Measurements from ENCODE around the gene BRK1.
"Not testable (repeated sequence)": the region's sequence is repeated elsewhere in the genome, so short reads cannot be mapped to it uniquely, and the experiment has no call there.

BRK1 gene

DNA sequence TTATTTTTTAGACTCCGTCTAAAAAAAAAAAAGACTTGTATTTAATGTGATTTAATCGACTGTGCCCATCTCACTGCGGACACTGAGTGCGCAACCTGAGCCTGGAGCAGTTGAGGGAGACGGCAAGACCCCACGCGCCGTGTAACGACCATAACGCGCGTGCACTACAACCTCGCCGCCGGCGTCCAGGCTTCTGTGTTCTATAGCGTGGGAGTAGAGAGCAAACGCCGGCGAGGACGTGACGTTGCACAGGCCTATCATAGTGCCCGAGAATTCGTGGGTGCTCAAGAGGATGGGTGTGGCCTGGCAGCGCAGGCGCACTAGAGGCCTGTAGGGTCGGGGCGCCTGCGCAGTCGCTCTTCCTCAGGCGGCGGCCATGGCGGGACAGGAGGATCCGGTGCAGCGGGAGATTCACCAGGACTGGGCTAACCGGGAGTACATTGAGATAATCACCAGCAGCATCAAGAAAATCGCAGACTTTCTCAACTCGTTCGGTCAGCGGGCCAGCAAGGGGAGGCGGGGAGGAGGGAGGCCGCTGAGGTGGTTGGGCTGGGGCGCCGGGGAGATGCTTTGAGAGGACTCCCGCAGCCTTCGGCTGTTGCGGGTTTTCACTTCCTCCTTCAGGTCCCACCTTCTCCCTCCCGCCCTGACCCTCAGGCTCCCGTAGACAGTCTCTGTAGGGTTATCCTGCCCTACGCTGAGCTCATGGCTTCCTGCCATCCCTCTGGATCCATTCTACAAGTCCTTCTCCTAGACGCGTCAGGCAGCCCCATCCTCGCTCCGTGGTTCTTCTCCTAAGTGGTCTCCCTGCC lies at the start of gene BRK1:
Gene BRK1, plus strand, starts transcription at position 350 of the 812 bp plus-strand sequence. Its CDS starts 27 bp downstream, at position 377.
- peak within 1 kb of the TSS; percentile 100 for H3K4me3 ChIP-seq (ENCODE audit: low read depth, low read length)

DNA sequence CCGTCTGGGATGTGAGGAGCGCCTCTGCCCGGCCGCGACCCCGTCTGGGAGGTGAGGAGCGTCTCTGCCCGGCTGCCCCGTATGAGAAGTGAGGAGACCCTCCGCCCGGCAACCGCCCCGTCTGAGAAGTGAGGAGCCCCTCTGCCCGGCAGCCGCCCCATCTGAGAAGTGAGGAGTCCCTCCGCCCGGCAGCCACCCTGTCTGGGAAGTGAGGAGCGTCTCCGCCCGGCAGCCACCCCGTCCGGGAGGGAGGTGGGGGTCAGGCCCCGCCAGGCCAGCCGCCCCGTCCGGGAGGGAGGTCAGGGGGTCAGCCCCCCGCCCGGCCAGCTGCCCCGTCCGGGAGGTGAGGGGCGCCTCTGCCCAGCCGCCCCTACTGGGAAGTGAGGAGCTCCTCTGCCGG lies 45.4 kb upstream of the BRK1 start:
- not testable (repeated sequence) for H3K4me3 ChIP-seq (ENCODE audit: low read depth, low read length)

DNA sequence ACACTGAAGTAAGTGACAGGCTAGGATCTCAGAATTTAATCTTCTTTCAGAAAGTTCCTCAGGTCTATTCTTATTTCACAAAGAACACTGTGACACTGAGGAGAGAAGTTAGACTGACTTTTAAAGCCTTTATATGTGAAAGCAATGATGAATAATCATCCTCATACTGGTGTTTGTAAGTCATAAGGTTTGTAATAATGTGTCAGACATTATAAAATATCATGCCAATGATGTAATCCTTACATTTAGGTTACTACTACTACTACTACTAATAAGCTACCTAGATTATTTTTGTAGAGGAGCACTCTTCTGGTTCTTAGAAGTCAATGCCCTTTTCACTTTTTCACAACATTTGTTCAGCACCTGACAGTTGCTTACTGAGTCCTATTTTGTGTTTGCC lies 40.8 kb upstream of the BRK1 start:
- no peak overlapping the region for H3K4me3 ChIP-seq (ENCODE audit: low read depth, low read length)

DNA sequence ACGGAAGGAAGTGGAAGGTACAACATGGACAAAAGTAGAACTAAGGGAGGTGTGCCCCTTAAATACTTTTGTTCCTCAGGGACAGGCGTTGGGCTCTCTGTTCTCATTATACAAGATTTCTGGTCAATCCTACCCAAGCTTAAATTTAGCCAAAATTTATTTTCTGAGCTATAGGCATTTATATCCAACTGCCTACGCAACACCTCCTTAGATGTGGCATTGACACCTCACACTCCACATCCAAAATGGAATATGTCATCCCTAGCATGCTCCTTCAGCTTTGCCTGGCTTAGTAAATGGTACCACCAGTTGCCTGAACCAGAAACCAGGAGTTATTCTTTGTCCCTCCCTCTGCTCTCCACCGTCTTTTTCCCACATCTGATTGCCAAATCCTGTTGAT lies 33.6 kb upstream of the BRK1 start:
- no peak overlapping the region for H3K4me3 ChIP-seq (ENCODE audit: low read depth, low read length)

DNA sequence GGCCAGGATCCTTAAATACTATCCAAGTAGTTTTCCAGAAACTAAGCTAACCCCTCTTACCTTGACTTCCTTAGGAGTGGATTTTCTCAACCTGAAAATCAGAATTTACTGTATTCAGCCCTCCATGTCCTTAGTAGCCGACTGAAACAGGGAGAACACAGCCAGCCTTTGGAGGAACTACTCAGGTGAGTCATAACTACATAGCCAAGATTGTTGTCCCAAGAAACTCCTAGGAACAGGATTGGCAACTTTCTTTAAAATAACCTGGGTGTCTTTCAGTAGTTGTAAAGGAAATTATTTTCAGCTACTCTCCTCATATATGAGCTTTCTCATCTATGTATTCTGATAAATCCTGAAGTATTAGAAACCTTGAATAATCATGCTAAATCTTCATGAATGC lies 29.7 kb upstream of the BRK1 start:
- no peak overlapping the region for H3K4me3 ChIP-seq (ENCODE audit: low read depth, low read length)

DNA sequence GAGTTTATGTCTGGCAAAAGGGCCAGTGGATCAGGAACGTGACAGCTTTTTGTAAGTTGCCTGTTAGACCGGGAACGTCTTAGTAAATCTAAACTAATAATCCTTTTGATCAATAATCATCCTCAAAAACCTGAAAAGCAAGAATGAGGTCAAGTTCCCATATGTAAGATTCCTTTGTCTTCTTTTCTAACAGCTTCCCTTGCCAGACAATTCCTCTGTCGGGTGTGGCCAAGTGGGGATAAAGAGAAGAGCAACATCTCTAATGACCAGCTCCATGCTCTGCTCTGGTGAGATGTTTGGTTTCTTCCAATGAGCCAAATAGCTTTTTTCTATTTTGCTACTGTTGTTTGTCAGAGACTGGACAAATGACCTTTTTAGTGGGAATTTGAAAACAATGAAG lies 27.2 kb upstream of the BRK1 start:
- no peak overlapping the region for H3K4me3 ChIP-seq (ENCODE audit: low read depth, low read length)

DNA sequence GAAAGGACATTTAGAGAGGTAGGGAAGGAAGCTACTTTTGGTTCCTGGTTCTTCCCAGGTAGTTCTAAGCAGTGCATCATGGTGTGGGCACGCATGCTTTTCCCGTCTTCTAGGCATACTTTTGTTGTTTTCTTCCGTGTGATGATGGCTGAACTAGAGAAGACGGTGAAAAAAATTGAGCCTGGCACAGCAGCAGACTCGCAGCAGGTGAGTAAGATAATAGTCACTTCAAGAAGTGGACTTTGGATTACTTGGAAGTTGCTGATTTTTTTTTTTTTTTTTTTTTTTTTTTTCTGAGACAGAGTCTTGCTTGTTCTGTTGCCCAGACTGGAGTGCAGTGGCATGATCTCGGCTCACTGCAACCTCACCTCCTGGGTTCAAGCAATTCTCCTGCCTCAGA lies 25.3 kb upstream of the BRK1 start:
- no peak overlapping the region for H3K4me3 ChIP-seq (ENCODE audit: low read depth, low read length)

DNA sequence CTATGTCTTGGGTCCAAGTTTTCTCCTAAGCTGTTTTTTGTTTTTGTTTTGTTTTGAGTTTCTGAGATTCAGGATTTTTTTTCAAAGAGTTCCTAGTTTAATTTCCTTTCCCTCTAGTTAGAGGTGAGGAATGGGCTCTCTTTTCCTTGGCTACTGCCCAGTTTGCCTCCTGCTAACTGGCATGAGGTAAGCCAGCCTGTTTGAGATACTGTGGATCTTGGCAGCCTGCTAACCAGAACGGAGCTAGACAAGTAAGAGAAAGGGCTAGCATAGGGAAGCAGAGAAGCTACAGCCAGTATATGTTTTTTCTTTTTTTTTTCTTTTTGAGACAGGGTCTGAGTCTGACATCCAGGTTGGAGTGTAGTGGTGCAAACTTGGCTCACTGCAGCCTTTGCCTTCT lies 24.7 kb upstream of the BRK1 start:
- H3K4me3 ChIP-seq (ENCODE audit: low read depth, low read length), result not testable (repeated sequence)

DNA sequence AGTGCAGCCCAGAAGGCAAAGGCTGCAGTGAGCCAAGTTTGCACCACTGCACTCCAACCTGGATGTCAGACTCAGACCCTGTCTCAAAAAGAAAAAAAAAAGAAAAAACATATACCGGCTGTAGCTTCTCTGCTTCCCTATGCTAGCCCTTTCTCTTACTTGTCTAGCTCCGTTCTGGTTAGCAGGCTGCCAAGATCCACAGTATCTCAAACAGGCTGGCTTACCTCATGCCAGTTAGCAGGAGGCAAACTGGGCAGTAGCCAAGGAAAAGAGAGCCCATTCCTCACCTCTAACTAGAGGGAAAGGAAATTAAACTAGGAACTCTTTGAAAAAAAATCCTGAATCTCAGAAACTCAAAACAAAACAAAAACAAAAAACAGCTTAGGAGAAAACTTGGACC lies 24.1 kb upstream of the BRK1 start:
- not testable (repeated sequence) for H3K4me3 ChIP-seq (ENCODE audit: low read depth, low read length)

DNA sequence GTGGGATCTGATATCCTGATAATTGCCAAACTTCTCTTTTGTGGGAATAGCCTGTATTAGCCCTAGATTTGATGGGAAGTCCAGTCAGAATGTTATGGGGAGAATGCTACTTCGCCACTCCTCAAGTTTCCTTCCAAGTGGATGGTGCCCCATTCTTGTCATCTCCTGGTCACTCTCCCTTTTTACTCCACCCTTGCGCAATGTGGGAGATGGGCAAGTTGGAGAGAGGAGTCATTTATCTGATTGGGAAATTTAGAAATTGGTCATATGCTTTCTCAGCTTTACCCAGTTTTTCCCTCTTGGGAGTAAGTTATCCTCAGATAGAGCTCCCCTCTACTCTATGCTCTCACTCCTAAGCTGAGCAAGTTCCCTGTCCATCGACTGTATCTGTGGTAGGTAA lies 21.8 kb upstream of the BRK1 start:
- H3K4me3 ChIP-seq (ENCODE audit: low read depth, low read length), result no peak overlapping the region

DNA sequence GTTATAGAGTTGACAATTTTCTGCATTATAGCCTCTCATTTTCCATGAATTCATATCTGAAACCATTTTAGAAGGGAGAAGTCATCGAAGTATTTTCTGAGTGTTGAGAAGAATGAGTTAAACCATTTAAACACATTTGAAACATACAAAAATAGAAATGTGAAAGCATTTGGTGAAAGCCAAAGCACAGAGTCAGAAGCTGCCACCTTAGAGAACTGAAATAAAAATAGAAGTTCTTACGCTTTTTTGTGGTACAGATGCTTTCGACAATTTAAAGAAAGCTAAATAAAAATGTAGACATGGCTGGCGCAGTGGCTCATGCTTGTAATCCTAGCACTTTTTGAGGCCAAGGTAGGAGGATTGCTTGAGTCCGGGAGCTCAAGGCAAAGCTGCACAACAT lies 16.4 kb upstream of the BRK1 start:
- no peak overlapping the region for H3K4me3 ChIP-seq (ENCODE audit: low read depth, low read length)

DNA sequence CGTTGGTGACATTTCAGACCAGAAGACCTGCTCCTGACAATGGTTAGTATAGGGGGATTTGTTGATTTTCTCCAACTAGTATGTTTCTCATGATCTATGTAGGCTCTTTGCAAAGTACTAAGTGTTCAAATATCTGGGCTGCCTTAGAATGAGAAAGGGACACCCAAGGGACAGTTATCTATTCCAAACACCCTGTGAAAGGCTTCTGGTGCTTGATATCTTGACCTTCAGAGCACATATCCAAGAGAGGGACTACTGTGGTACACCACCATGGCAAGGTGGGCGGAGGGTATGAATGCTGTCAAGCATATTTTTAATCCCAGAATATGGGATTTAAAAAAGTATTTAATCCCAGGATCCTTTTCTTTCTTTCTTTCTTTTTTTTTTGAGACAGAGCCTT lies 8.6 kb upstream of the BRK1 start:
- H3K4me3 ChIP-seq (ENCODE audit: low read depth, low read length), result no peak overlapping the region

DNA sequence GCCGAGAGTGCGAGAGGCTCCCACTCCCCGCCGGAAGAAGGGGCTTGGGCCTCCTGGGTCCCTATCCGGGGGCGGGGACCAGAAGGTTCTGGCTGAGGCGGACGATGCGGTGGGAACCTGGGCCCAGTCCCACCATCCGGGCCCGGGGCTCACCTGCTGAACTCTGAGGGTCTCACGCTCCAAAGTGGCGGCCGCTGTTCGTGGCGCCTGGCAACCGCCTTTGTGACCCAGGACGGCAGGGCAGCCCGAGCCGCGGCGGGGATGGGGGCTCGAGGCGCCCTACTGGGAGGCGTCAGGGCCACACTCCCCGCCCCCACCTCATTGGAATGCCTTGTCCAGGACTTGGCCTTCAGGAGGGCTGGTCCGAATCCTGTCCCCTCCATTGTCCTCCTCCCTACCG lies 7.4 kb upstream of the BRK1 start, which contains the start of gene FANCD2OS:
Gene FANCD2OS, minus strand, starts transcription at position 165 of the 400 bp plus-strand sequence. CDS start 3,481 bp downstream, outside the sequence.
- H3K4me3 ChIP-seq (ENCODE audit: low read depth, low read length), result no peak within 1 kb of the TSS

DNA sequence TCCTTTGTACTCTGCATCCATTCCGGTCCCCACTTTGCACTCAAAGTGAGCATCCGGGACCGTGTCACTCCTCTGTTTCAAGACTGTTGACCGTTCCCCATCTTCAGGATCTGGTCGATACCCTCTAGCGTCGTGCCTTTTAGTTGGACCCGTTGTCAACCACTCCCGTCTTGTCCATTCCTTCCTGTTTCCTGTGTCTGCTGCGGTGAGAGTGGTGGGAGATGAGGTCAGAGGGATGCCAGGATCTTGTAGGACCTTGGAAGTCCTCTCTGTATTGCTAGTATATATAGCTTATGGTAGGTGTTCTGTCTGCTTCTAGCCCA lies 624 bp downstream of the BRK1 start:
- H3K4me3 ChIP-seq (ENCODE audit: low read depth, low read length), result peak overlapping the region; percentile 100

DNA sequence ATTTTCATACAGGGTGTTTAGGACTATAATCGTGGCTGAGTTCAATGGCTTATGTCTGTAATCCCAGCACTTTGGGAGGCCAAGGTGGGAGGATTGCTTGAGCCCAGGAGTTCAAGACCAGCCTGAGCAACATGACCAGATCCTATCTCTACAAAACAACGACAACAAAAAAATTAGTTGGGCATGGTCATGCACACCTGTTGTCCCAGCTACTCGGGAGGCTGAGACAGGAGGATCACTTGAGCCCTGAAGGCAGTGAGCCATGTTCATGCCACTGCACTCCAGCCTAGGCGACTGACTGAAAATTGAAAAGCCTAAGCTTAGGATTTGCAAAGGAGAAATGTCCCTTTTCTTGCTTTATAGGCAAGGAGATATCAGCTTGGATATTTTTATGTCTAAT lies 1.5 kb downstream of the BRK1 start:
- no peak overlapping the region for H3K4me3 ChIP-seq (ENCODE audit: low read depth, low read length)

DNA sequence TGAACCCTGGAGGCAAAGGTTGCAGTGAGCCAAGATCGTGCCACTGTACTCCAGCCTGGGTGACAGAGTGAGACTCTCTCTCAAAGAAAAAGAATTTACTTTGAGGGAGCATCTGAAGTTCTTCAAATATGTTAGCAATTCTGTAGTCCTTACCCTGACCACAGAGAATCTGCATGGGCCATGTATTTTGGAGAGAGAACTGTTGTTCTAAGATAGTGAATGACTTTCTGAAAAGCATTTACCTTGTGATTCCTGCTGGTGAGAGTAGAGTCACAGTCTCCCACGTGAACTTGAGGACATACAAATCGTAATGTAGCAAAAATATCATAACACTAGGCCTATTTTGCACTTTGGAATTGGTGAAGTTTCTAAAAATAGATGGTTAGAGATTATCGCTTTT lies 3.9 kb downstream of the BRK1 start:
- H3K4me3 ChIP-seq (ENCODE audit: low read depth, low read length), result no peak overlapping the region

DNA sequence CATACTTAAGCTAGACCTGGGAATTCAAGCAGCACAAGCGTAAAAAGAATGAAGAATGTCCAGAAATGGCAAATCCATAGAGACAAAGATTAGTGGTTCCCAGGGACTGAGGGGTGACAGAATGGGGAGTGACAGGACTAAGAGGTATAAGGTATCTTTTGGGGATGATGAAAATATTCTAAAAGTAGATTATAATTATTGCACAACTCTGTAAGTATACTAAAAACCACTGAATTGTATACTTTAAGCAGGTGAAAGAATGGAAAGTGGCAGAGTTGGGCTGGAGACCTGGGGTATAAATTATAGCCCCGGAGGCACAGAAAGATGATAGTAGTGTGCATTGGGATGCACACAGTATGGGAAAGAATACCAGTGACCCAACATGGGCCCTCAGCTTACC lies 5.6 kb downstream of the BRK1 start:
- H3K4me3 ChIP-seq (ENCODE audit: low read depth, low read length), result no peak overlapping the region

DNA sequence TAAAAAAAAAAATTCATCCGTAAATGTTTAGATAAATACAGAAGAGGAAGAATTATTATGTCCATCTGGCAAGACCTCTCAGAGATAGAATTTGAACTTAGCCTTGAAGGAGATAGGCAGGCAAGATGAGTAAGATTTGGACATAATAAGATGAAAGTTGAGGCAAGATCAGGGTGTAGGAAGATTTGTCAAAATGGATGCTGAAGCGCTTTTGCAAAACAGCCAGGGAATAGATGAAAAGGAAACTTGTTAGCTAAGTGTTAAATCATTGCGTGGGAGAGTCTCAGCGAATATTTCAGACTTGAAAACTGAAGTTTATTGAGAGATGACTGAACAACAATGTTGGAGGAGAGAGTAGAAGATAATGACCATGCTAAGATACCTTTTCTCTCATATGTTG lies 7.2 kb downstream of the BRK1 start:
- no peak overlapping the region for H3K4me3 ChIP-seq (ENCODE audit: low read depth, low read length)

DNA sequence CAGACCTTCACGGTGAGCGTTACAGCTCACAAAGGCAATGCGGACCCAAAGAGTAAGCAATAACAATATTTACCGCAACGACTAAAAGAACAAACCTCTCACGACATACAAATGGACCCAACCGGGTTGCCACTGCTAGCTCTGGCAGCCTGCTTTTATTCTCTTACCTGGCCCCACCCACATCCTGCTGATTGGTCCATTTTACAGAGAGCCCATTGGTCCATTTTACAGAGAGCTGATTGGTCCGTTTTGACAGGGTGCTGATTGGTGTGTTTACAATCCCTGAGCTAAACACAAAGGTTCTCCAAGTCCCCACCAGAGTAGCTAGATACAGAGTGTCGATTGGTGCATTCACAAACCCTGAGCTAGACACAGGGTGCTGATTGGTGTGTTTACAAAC lies 20.4 kb downstream of the BRK1 start:
- not testable (repeated sequence) for H3K4me3 ChIP-seq (ENCODE audit: low read depth, low read length)

DNA sequence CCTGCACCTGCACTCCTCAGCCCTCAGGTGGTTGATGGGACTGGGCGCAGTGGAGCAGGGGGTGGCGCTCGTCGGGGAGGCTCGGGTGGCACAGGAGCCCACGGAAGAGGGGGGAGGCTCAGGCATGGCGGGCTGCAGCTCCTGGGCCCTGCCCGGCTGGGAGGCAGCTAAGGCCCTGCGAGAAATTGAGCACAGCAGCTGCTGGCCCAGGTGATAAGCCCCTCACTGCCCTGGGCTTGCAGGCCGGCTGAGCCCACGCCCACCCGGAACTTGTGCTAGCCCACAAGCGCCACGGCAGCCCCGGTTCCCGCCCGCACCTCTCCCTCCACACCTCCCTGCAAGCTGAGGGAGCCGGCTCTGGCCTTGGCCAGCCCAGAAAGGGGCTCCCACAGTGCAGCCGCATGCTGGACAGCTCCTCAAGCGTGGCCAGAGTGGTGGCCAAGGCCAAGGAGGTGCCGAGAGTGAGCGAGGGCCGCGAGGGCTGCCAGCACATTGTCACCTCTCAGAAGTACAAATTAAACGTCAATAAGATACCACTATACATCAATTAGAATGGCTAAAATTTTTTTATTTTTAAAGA lies 21.0 kb downstream of the BRK1 start:
- H3K4me3 ChIP-seq (ENCODE audit: low read depth, low read length), result no peak overlapping the region

DNA sequence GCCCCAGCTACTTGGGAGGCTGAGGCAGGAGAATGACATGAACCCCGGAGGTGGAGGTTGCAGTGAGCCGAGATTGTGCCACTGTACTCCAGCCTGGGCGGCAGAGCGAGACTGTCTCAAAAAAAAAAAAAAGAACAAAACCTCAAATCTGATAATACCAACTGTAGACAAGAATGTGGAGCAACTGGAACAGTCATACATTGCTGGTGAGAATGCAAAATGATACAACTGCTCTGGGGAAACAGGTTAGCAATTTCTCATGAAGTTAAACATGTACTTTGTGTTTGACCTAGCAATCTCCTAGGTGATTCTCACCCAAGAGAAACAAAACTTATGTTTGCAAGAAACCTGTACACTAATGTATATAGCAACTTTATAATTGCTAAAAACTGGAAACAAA lies 21.7 kb downstream of the BRK1 start:
- H3K4me3 ChIP-seq (ENCODE audit: low read depth, low read length), result no peak overlapping the region

DNA sequence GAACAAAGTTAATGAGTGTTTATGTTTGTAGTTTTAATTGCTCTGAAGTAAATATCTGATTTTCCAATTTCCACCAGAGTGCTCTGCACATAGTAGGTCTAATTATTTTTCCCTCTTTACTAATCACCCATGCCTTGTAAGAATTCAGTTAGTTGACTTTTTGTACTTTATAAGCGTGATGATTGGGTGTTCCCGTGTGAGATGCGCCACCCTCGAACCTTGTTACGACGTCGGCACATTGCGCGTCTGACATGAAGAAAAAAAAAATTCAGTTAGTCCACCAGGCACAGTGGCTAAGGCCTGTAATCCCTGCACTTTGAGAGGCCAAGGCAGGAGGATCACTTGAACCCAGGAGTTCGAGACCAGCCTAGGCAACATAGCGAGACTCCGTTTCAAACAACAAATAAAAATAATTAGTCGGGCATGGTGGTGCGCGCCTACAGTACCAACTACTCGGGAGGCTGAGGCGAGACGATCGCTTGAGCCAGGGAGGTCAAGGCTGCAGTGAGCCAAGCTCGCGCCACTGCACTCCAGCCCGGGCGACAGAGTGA lies 25.6 kb downstream of the BRK1 start:
- H3K4me3 ChIP-seq (ENCODE audit: low read depth, low read length), result no peak overlapping the region

Data from iPS-11a (cell line).